Measurements from ENCODE around the gene TAF11. TPM values are rescaled to one million over a fixed set of nuclear protein-coding genes. Genes with fewer than 3 reads are reported as not detected.

TAF11 gene
- total and polyA plus RNA-seq, 2 donors from 2014 or later = 21.1 to 27.3 TPM

GRCh38 chr6:34922177-34922663, 34.4 kb upstream of the TAF11 start:
- H3K4me3 ChIP-seq (ENCODE audit: low read length in 3 of 3) = no peak overlapping the region
- DNase-seq = no peak
- H3K4me1 ChIP-seq (ENCODE audit: control insufficient read depth in 2 of 3, insufficient read depth in 2 of 3, low read depth in 1 of 3, low read length in 3 of 3) = peaks cover 0 to 14% (median 4%) of the 10 kb centered on the region in 3 donors
- H3K9me3 ChIP-seq (ENCODE audit: control insufficient read depth in 2 of 3, insufficient read depth in 1 of 3, low read length in 3 of 3) = no peaks in the 10 kb centered on the region
- no peaks in the 10 kb centered on the region for H3K27me3 ChIP-seq (ENCODE audit: control insufficient read depth, insufficient read depth, low read length)
- no peaks in the 10 kb centered on the region for H3K36me3 ChIP-seq (ENCODE audit: control insufficient read depth in 2 of 3, insufficient read depth in 3 of 3, low read length in 3 of 3)
- FAIRE-seq = no peak
- TF ChIP-seq CTCF (IDR thresholded peaks at IDR 0.05; ENCODE audit: borderline replicate concordance, extremely low read depth, insufficient read depth) = no peak
- no peak overlapping the region for H3K9ac ChIP-seq (ENCODE audit: low read length in 3 of 3)
- H3K27ac ChIP-seq (ENCODE audit: low read depth in 2 of 2, low read length in 2 of 2) = no peak overlapping the region
- intact Hi-C loops (cut with DNase I) = no loop called here

- FAIRE-seq = no peak
- H3K27me3 ChIP-seq (ENCODE audit: control insufficient read depth, insufficient read depth, low read length) = no peaks in the 10 kb centered on the region
- no peaks in the 10 kb centered on the region for H3K36me3 ChIP-seq (ENCODE audit: control insufficient read depth in 2 of 3, insufficient read depth in 3 of 3, low read length in 3 of 3)
- H3K9ac ChIP-seq (ENCODE audit: low read length in 3 of 3) = no peak overlapping the region
- H3K27ac ChIP-seq (ENCODE audit: low read depth in 2 of 2, low read length in 2 of 2) = no peak overlapping the region
- no peak overlapping the region for H3K4me3 ChIP-seq (ENCODE audit: low read length in 3 of 3)
- intact Hi-C loops (cut with DNase I) = no loop called here
- TF ChIP-seq CTCF (IDR thresholded peaks at IDR 0.05; ENCODE audit: borderline replicate concordance, extremely low read depth, insufficient read depth) = no peak
- DNase-seq = no peak
- peaks cover 0 to 10% (median 4%) of the 10 kb centered on the region in 3 donors for H3K4me1 ChIP-seq (ENCODE audit: control insufficient read depth in 2 of 3, insufficient read depth in 2 of 3, low read depth in 1 of 3, low read length in 3 of 3)
- no peaks in the 10 kb centered on the region for H3K9me3 ChIP-seq (ENCODE audit: control insufficient read depth in 2 of 3, insufficient read depth in 1 of 3, low read length in 3 of 3)
Measured at GRCh38 chr6:34920097-34920496, 32.3 kb upstream of the TAF11 start.

- no peaks in the 10 kb centered on the region for H3K27me3 ChIP-seq (ENCODE audit: control insufficient read depth, insufficient read depth, low read length)
- H3K4me1 ChIP-seq (ENCODE audit: control insufficient read depth in 2 of 3, insufficient read depth in 2 of 3, low read depth in 1 of 3, low read length in 3 of 3) = peaks cover 0 to 10% (median 4%) of the 10 kb centered on the region in 3 donors
- H3K27ac ChIP-seq (ENCODE audit: low read depth in 2 of 2, low read length in 2 of 2) = no peak overlapping the region
- H3K9ac ChIP-seq (ENCODE audit: low read length in 3 of 3) = no peak overlapping the region
- H3K4me3 ChIP-seq (ENCODE audit: low read length in 3 of 3) = no peak overlapping the region
- DNase-seq (no peak), FAIRE-seq (no peak)
- intact Hi-C loops (cut with DNase I) = no loop called here
- no peaks in the 10 kb centered on the region for H3K36me3 ChIP-seq (ENCODE audit: control insufficient read depth in 2 of 3, insufficient read depth in 3 of 3, low read length in 3 of 3)
- no peak for TF ChIP-seq CTCF (IDR thresholded peaks at IDR 0.05; ENCODE audit: borderline replicate concordance, extremely low read depth, insufficient read depth)
- no peaks in the 10 kb centered on the region for H3K9me3 ChIP-seq (ENCODE audit: control insufficient read depth in 2 of 3, insufficient read depth in 1 of 3, low read length in 3 of 3)
Measured at GRCh38 chr6:34919651-34920050, 31.8 kb upstream of the TAF11 start.
